ENCODE data around the gene ABHD2.
"Not testable (repeated sequence)": the region's sequence is repeated elsewhere in the genome, so short reads cannot be mapped to it uniquely, and the experiment has no call there.

ABHD2 gene

DNA sequence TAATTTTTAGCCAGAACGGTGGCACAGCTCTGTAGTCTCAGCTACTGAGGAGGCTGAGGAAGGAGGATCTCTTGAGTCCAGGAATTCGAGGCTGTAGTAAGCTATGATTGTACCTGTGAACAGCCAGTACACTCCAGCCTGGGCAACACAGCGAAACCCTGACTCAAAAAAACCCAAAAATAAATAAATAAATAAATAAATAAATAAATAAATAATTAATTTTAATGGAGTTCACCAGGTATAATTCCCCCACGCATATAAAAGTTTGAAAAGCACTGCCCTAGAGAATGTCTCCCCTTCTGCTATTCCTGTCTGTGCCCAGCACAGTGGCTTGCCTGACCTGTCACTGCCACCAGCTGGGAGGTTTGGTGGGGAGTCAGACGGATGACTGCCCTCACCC is 137.3 kb downstream of the ABHD2 start:
- Histone ChIP-seq H3K27me3 (ENCODE audit: insufficient read depth, insufficient read length) (no peaks in the 10 kb centered on the region), H3K9me3 (ENCODE audit: insufficient read depth, low read length) (no peaks in the 10 kb centered on the region), H3K9ac (ENCODE audit: insufficient read length, low read depth) (no peak overlapping the region), H3K36me3 (ENCODE audit: insufficient read depth, insufficient read length, low read length) (no peaks in the 10 kb centered on the region), H3K4me3 (ENCODE audit: insufficient read length, low read depth) (no peak overlapping the region), H3K4me1 (ENCODE audit: insufficient read depth, insufficient read length) (peaks cover 3% of the 10 kb centered on the region)
- TF ChIP-seq ZNF274 (IDR thresholded peaks at IDR 0.05; ENCODE audit: low read depth, low read length): no peak
- TF ChIP-seq SUZ12 (IDR thresholded peaks at IDR 0.05; ENCODE audit: extremely low read depth, insufficient read depth, insufficient read length): no peak
- TF ChIP-seq YY1 (IDR thresholded peaks at IDR 0.05; ENCODE audit: insufficient read depth, insufficient read length): no peak
- no peak for DNase-seq (ENCODE audit: low read depth, low spot score)

DNA sequence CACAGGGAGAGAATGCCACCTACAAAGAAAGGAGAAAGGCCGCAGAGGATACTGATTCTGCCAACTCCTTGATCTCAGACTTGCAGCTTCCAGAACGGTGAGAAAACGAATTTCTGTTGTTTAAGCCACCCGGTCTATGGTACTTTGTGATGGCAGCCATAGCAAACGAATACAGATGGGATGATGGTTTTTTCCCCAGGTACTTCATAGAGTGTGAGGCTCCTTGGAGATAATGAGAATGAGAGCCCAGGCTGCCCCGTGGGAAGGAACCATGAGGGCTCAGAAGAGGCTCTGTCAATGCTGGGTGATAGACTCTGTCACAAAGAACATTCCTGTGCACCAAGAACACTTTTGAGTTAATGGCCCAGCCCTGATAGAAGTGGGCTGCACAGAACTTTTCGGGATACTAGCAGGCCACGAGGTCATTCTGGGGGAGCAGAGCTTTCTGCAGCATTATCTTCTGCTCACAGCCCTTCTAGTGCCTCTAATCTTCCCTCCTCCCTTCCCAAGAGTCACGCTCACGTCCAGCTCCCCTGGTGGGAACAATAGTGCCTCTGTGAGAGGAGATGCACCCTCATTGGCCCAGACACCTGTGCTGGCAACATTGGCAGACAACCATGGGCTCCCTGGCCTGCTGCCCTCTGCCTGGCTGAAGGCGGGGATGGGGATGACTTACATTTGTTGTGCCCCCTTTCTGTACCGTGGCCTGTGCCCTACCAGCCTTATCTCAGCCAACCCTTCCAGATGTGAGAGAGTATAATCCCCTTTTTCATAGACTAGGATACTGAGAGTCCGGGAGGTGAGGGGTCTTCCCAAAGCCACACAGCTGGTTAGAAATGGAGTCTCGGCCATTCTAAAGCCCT is 138.3 kb downstream of the ABHD2 start:
- TF ChIP-seq SUZ12 (IDR thresholded peaks at IDR 0.05; ENCODE audit: extremely low read depth, insufficient read depth, insufficient read length) (no peak), YY1 (IDR thresholded peaks at IDR 0.05; ENCODE audit: insufficient read depth, insufficient read length) (no peak), ZNF274 (IDR thresholded peaks at IDR 0.05; ENCODE audit: low read depth, low read length) (no peak)
- no peak for DNase-seq (ENCODE audit: low read depth, low spot score)
- no peaks in the 10 kb centered on the region for H3K9me3 ChIP-seq (ENCODE audit: insufficient read depth, low read length)
- no peak overlapping the region for H3K9ac ChIP-seq (ENCODE audit: insufficient read length, low read depth)
- H3K4me3 ChIP-seq (ENCODE audit: insufficient read length, low read depth): no peak overlapping the region
- H3K4me1 ChIP-seq (ENCODE audit: insufficient read depth, insufficient read length): peaks cover 3% of the 10 kb centered on the region
- H3K36me3 ChIP-seq (ENCODE audit: insufficient read depth, insufficient read length, low read length): no peaks in the 10 kb centered on the region
- no peaks in the 10 kb centered on the region for H3K27me3 ChIP-seq (ENCODE audit: insufficient read depth, insufficient read length)

DNA sequence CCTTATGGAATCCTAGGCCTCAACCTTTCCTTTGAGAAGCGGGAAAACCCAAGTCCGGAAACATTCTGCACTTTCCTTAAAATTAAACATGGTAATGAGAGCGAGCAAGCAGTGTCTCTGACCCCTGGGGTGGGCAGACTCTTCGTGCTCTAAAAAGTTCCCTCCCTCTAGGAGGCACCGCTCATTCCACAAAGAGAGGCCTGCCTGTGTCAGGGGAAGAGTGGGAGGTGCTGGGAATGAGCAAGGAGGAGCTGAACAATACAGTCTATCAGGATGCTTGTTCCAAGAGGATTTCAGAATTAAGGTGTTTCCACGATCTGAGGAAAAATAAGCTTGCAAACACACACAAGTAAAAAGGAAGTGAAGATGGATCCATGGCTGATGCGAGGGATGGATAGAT is 139.2 kb downstream of the ABHD2 start:
- H3K9me3 ChIP-seq (ENCODE audit: insufficient read depth, low read length): no peaks in the 10 kb centered on the region
- H3K27me3 ChIP-seq (ENCODE audit: insufficient read depth, insufficient read length): no peaks in the 10 kb centered on the region
- H3K36me3 ChIP-seq (ENCODE audit: insufficient read depth, insufficient read length, low read length): no peaks in the 10 kb centered on the region
- no peak for DNase-seq (ENCODE audit: low read depth, low spot score)
- peaks cover 3% of the 10 kb centered on the region for H3K4me1 ChIP-seq (ENCODE audit: insufficient read depth, insufficient read length)
- H3K4me3 ChIP-seq (ENCODE audit: insufficient read length, low read depth): no peak overlapping the region
- TF ChIP-seq YY1 (IDR thresholded peaks at IDR 0.05; ENCODE audit: insufficient read depth, insufficient read length) (no peak), SUZ12 (IDR thresholded peaks at IDR 0.05; ENCODE audit: extremely low read depth, insufficient read depth, insufficient read length) (no peak)
- no peak overlapping the region for H3K9ac ChIP-seq (ENCODE audit: insufficient read length, low read depth)

DNA sequence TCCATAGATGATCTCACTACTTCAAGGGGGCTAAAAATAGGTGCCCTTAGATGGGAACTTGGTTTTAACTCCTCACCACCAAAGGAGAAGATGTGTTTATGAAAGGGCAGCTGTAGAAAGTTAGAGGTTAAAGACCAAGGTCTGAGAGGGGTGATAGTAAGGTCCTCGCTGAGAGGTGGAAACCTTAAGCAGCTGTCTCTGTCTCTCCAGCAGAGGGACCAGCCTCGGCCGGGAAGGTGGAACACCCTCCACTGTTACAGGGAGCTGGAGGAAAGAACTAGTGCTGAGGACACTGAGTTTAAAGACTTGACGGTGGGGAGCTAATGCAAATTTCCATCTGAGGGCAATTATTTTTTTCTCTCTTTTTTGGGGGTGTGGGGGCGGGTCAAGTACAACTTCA is 142.0 kb downstream of the ABHD2 start:
- TF ChIP-seq SUZ12 (IDR thresholded peaks at IDR 0.05; ENCODE audit: extremely low read depth, insufficient read depth, insufficient read length): no peak
- TF ChIP-seq ZNF274 (IDR thresholded peaks at IDR 0.05; ENCODE audit: low read depth, low read length): no peak
- no peak for TF ChIP-seq YY1 (IDR thresholded peaks at IDR 0.05; ENCODE audit: insufficient read depth, insufficient read length)
- no peak for DNase-seq (ENCODE audit: low read depth, low spot score)
- H3K4me3 ChIP-seq (ENCODE audit: insufficient read length, low read depth): no peak overlapping the region
- H3K9me3 ChIP-seq (ENCODE audit: insufficient read depth, low read length): no peaks in the 10 kb centered on the region
- H3K27me3 ChIP-seq (ENCODE audit: insufficient read depth, insufficient read length): no peaks in the 10 kb centered on the region
- H3K4me1 ChIP-seq (ENCODE audit: insufficient read depth, insufficient read length): peaks cover 3% of the 10 kb centered on the region
- H3K36me3 ChIP-seq (ENCODE audit: insufficient read depth, insufficient read length, low read length): no peaks in the 10 kb centered on the region
- no peak overlapping the region for H3K9ac ChIP-seq (ENCODE audit: insufficient read length, low read depth)

DNA sequence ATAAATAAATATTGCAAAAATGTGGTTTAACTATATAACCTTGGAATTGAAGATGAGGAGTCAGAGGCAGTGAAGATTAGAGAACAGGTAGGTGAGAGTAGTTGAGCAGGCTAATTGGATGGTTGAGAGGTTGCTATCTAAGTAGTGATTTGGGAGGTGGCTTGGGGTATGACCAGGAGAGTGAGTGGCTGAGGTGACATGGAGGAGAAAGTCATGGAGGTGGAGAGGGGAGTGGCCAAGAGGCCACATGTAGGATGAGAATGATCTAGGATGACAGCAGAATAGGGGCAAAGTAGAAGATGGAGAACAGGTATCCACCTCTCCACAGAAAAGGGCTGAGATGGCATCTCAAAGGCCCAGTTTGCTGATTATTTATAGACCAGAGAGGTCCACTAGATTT is 143.6 kb downstream of the ABHD2 start:
- Histone ChIP-seq H3K4me3 (ENCODE audit: insufficient read length, low read depth) (no peak overlapping the region), H3K36me3 (ENCODE audit: insufficient read depth, insufficient read length, low read length) (no peaks in the 10 kb centered on the region), H3K9ac (ENCODE audit: insufficient read length, low read depth) (no peak overlapping the region), H3K9me3 (ENCODE audit: insufficient read depth, low read length) (no peaks in the 10 kb centered on the region), H3K4me1 (ENCODE audit: insufficient read depth, insufficient read length) (peaks cover under 1% of the 10 kb centered on the region), H3K27me3 (ENCODE audit: insufficient read depth, insufficient read length) (no peaks in the 10 kb centered on the region)
- TF ChIP-seq SUZ12 (IDR thresholded peaks at IDR 0.05; ENCODE audit: extremely low read depth, insufficient read depth, insufficient read length): no peak
- no peak for TF ChIP-seq YY1 (IDR thresholded peaks at IDR 0.05; ENCODE audit: insufficient read depth, insufficient read length)
- no peak for TF ChIP-seq ZNF274 (IDR thresholded peaks at IDR 0.05; ENCODE audit: low read depth, low read length)
- no peak for DNase-seq (ENCODE audit: low read depth, low spot score)

DNA sequence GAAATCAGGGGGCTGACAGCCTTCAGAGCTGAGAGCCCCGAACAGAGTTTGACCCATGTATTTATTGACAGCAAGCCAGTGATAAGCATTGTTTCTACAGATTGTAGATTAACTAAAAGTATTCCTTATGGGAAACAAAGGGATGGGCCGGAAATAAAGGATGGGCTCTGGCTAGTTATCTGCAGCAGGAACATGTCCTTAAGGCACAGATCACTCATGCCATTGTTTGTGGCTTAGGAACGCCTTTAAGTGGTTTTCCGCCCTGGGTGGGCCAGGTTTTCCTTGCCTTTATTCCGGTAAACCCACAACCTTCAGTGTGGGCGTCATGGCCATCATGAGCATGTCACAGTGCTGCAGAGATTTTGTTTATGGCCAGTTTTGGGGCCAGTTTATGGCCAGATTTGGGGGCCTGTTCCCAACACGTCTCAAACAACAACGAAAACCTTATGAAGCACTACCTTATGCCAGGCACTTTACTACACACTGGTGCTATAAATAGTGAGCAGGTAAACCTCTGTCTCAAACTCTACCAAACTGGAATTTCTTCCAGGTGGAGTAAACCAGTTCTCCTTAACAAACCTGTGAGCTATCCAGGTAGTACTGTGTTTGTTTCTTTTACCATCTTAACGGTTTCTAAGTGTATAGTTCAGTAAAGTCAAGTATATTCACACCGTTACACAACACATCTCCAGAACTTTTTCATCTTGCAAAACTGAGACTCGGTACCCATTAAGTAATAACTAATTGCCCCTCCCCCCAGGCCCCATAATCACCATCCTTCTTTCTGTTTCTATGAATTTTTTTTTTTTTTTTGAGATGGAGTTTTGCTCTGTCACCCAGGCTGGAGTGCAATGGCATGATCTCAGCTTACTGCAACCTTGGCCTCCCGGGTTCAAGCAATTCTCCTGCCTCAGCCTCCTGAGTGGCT is 151.9 kb downstream of the ABHD2 start:
- H3K9ac ChIP-seq (ENCODE audit: insufficient read length, low read depth); H3K27me3 ChIP-seq (ENCODE audit: insufficient read depth, insufficient read length); H3K36me3 ChIP-seq (ENCODE audit: insufficient read depth, insufficient read length, low read length); H3K4me3 ChIP-seq (ENCODE audit: insufficient read length, low read depth); DNase-seq (ENCODE audit: low read depth, low spot score); H3K4me1 ChIP-seq (ENCODE audit: insufficient read depth, insufficient read length); H3K9me3 ChIP-seq (ENCODE audit: insufficient read depth, low read length): not testable (repeated sequence)

DNA sequence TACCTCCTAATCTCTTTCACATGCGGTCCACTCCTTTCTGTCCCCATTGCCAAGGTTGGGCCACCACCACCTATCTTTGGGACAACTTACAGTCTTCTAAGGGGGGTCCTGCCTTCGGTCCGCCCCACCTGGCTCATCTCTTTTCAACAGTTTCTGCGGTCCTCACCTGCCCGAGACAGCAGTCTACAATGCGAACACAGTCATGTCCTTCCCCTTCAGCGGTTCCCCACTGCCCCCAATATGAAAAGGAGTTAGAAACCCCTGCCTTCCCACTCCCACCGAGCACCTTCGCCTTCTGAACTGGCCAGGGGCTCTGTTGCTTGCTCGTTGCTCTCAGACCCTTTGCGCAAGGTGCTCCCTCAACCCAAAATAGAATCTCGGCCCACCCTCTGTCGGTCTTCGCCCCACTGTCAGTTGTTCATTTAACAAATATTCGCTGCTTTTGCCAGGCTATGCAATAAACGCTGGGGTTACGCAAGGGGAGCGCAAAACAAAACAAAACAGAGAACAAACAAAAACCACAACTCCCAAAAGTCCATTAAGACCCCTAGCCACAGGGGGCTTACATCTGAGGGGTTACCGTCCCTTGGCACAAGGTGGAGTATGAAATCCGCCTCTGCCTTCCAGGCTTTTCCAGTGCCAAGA is 154.9 kb downstream of the ABHD2 start:
- Histone ChIP-seq H3K9me3 (ENCODE audit: insufficient read depth, low read length) (peaks cover 8% of the 10 kb centered on the region; the same call in 1 of the 2 replicates), H3K27me3 (ENCODE audit: insufficient read depth, insufficient read length) (peaks cover 3% of the 10 kb centered on the region), H3K4me3 (ENCODE audit: insufficient read length, low read depth) (peak overlapping the region; percentile 92), H3K4me1 (ENCODE audit: insufficient read depth, insufficient read length) (peaks cover 3% of the 10 kb centered on the region), H3K36me3 (ENCODE audit: insufficient read depth, insufficient read length, low read length) (peaks cover 18% of the 10 kb centered on the region), H3K9ac (ENCODE audit: insufficient read length, low read depth) (peak overlapping the region; percentile 57)
- TF ChIP-seq SUZ12 (IDR thresholded peaks at IDR 0.05; ENCODE audit: extremely low read depth, insufficient read depth, insufficient read length) (no peak), YY1 (IDR thresholded peaks at IDR 0.05; ENCODE audit: insufficient read depth, insufficient read length) (no peak), ZNF274 (IDR thresholded peaks at IDR 0.05; ENCODE audit: low read depth, low read length) (no peak)
- no peak for DNase-seq (ENCODE audit: low read depth, low spot score)

Measured in NT2/D1 (cell line).